Psoas muscle (tissue), 8 donors: ENCODE data around the gene SACS. TPM values are rescaled to one million over a fixed set of nuclear protein-coding genes. Genes with fewer than 3 reads are reported as not detected.

Source experiments
- ATAC-seq, 4 donors: fragments of 200-7000 bp; cut with Tn5 transposase; one replicate each; pipeline ENCODE4 v1.9.1; 2020; ENCODE audit warnings: moderate library complexity in 3 of 4, mild to moderate bottlenecking in 2 of 4
- DNase-seq, 2 donors: peaks; one replicate each; pipeline ENCODE4 v3.0.0-alpha.2; 2020
- H3K27ac ChIP-seq: fragments of 200-600 bp; one replicate; pipeline ENCODE4 v1.8.0; 2022
- H3K27me3 ChIP-seq, 3 donors: fragments of 200-600 bp in 1 of 3; one replicate each; pipeline versions ENCODE4 v1.6.1 to v1.8.0; 2013 to 2022; ENCODE audit warnings: low read length in 2 of 3, mild to moderate bottlenecking in 2 of 3, moderate library complexity in 1 of 3; ENCODE audit not compliant: insufficient read depth in 3 of 3
- H3K36me3 ChIP-seq, 2 donors: fragments of 200-600 bp in 1 of 2; one replicate each; pipeline versions ENCODE4 v1.6.1 to v1.8.0; 2013 to 2022; ENCODE audit warnings: low read depth in 1 of 2, mild to moderate bottlenecking in 1 of 2, moderate library complexity in 1 of 2; ENCODE audit not compliant: insufficient read depth in 1 of 2
- H3K4me1 ChIP-seq: fragments of 200-600 bp; one replicate; pipeline ENCODE4 v1.8.0; 2022
- H3K4me3 ChIP-seq: fragments of 200-600 bp; one replicate; pipeline ENCODE4 v1.8.0; 2022; ENCODE audit warnings: mild to moderate bottlenecking
- H3K9me3 ChIP-seq: fragments of 200-600 bp; one replicate; pipeline ENCODE4 v1.8.0; 2022
- CTCF ChIP-seq: fragments of 200-600 bp; IDR thresholded peaks from one replicate; pipeline ENCODE4 v1.8.0; 2022; ENCODE audit warnings: antibody characterized with exemption
- WGBS, 3 donors: extraction: QIAGEN DNeasy Blood & Tissue Kit; methylation state at CpG; one replicate each; pipeline versions ENCODE4 v1.1.6 to v1.1.7; 2013; 5-methylcytosine and 5-hydroxymethylcytosine counted together
- intact Hi-C, 2 donors: fragments of 100-400 bp; cut with DNase I; formaldehyde crosslinking; loops; one replicate each; pipeline versions ENCODE4 v1.11.0 to v1.14.2; 2022
- polyA plus RNA-seq, 3 donors: library from polyadenylated mRNA; stranded (reverse); fragments of 200-250 nt; gene quantifications; one replicate each; pipeline ENCODE4 v1.2.3, GENCODE V29; 2013
- total RNA-seq, 4 donors: library from RNA; stranded (reverse); fragmentation: NEBNext Ultra II Directional in 2 of 4; extraction: Animal tissue kit (Norgen Biotek cat#: 25700) in 2 of 4; gene quantifications; one replicate each; pipeline versions ENCODE4 v1.2.1 to v1.2.4, GENCODE V29; 2021 to 2023
- donor health status: healthy with polysubstance abuse.
- donor health status: DM: no; HTN: no; CAD: no; lungs with moderate emphysema.
- donor health status: Bipolar disorder and iron deficiency.
- donor health status: healthy.
- donor health status: DM: yes; HTN: yes; CAD: no.
- donor health status: DM: no; HTN: no; CAD: no.
- donor health status: DM: no; HTN: no; CAD: no.
- donor health status: DM: yes; HTN: yes; CAD: no.

SACS gene
- total and polyA plus RNA-seq, 7 donors, result 6.3 to 56.1 (median 17.3) TPM

GRCh38 chr13:23330356-23330755 is 103.1 kb downstream of the SACS start:
- ATAC-seq, result no peak
- TF ChIP-seq CTCF, result no peak
- no peak overlapping the region for H3K27ac ChIP-seq
- H3K9me3 ChIP-seq, result no peaks in the 10 kb centered on the region
- WGBS, 3 donors, result 61 to 76% (median 65%) methylated on average over 6 of the region's 6 CpGs
- intact Hi-C loops, result no loop called here
- no peaks in the 10 kb centered on the region for H3K27me3 ChIP-seq
- no peak overlapping the region for H3K4me3 ChIP-seq
- no peaks in the 10 kb centered on the region for H3K4me1 ChIP-seq
- no peak for DNase-seq
- H3K36me3 ChIP-seq, result peaks cover 0 to 27% of the 10 kb centered on the region in 2 donors

GRCh38 chr13:23325191-23325590 is 108.3 kb downstream of the SACS start:
- peak in 1 of 4 donors; percentile 46 for ATAC-seq

GRCh38 chr13:23323946-23324709 is 109.4 kb downstream of the SACS start:
- Histone ChIP-seq H3K9me3 (no peaks in the 10 kb centered on the region), H3K36me3 (no peaks in the 10 kb centered on the region), H3K4me1 (peaks cover 26% of the 10 kb centered on the region), H3K27me3 (no peaks in the 10 kb centered on the region), H3K27ac (peak overlapping the region; percentile 38), H3K4me3 (no peak overlapping the region)
- intact Hi-C loops, result loop anchor here in 1 of 2 donors (2.0 kb wide), 1 partner anchor 51 kb away; no protein-coding TSS in a partner anchor
- ATAC-seq (no peak), DNase-seq (no peak)
- WGBS, 3 donors, result 50 to 62% (median 53%) methylated on average over 17 of the region's 17 CpGs
- no peak for TF ChIP-seq CTCF

More at GRCh38 chr13:23325191-23325590, 108.3 kb downstream of the SACS start:
- DNase-seq, result no peak
- peaks cover 26% of the 10 kb centered on the region for H3K4me1 ChIP-seq
- no peaks in the 10 kb centered on the region for H3K27me3 ChIP-seq
- no peaks in the 10 kb centered on the region for H3K36me3 ChIP-seq
- no peaks in the 10 kb centered on the region for H3K9me3 ChIP-seq
- 32 to 48% (median 40%) methylated on average over 2 of the region's 2 CpGs for WGBS, 3 donors
- no peak overlapping the region for H3K4me3 ChIP-seq
- H3K27ac ChIP-seq, result peak overlapping the region; percentile 38
- TF ChIP-seq CTCF, result no peak
- intact Hi-C loops, result no loop called here

- DNase-seq (no peak), ATAC-seq (peak; percentile 24 to 63 (median 48))
- Histone ChIP-seq H3K4me1 (peaks cover 26% of the 10 kb centered on the region), H3K4me3 (no peak overlapping the region), H3K27me3 (no peaks in the 10 kb centered on the region), H3K27ac (peak overlapping the region; percentile 81), H3K9me3 (no peaks in the 10 kb centered on the region), H3K36me3 (no peaks in the 10 kb centered on the region)
- intact Hi-C loops, result loop anchor here in 1 of 2 donors (2.0 kb wide), 1 partner anchor 52 kb away; no protein-coding TSS in a partner anchor
- no peak for TF ChIP-seq CTCF
- 60 to 78% (median 71%) methylated on average over 18 to 19 of the region's 19 CpGs for WGBS, 3 donors
These were observed 110.9 kb downstream of the SACS start for GRCh38 chr13:23322353-23323336.
